Measurements from ENCODE around the gene HS1BP3.

The HS1BP3 gene

GRCh38 chr2:20642055-20642971, 8.6 kb downstream of the HS1BP3 start:
- no peak overlapping the region for H3K4me3 ChIP-seq (ENCODE audit: low read depth, low read length)
- TF ChIP-seq MAX (IDR thresholded peaks at IDR 0.05; ENCODE audit: low read depth, low read length) (no peak), CTCF (IDR thresholded peaks at IDR 0.05; ENCODE audit: low read depth, low read length) (peak; percentile 93)
- DNase-seq (ENCODE audit: low read depth) = peak; percentile 78

GRCh38 chr2:20641123-20641985, 9.5 kb downstream of the HS1BP3 start:
- DNase-seq (ENCODE audit: low read depth) = no peak
- no peak overlapping the region for H3K4me3 ChIP-seq (ENCODE audit: low read depth, low read length)
- TF ChIP-seq MAX (IDR thresholded peaks at IDR 0.05; ENCODE audit: low read depth, low read length) (no peak), CTCF (IDR thresholded peaks at IDR 0.05; ENCODE audit: low read depth, low read length) (no peak), MYC (IDR thresholded peaks at IDR 0.05; ENCODE audit: low read depth, low read length) (no peak), POLR2A (IDR thresholded peaks at IDR 0.05; ENCODE audit: extremely low read depth, insufficient read length) (no peak)

GRCh38 chr2:20640411-20641122, 10.3 kb downstream of the HS1BP3 start:
- DNase-seq (ENCODE audit: low read depth) = no peak
- TF ChIP-seq MYC (IDR thresholded peaks at IDR 0.05; ENCODE audit: low read depth, low read length) (no peak), POLR2A (IDR thresholded peaks at IDR 0.05; ENCODE audit: extremely low read depth, insufficient read length) (no peak), CTCF (IDR thresholded peaks at IDR 0.05; ENCODE audit: low read depth, low read length) (no peak), MAX (IDR thresholded peaks at IDR 0.05; ENCODE audit: low read depth, low read length) (no peak)
- H3K4me3 ChIP-seq (ENCODE audit: low read depth, low read length) = no peak overlapping the region

GRCh38 chr2:20638646-20639430, 12.1 kb downstream of the HS1BP3 start:
- TF ChIP-seq MAX (IDR thresholded peaks at IDR 0.05; ENCODE audit: low read depth, low read length) (no peak), POLR2A (IDR thresholded peaks at IDR 0.05; ENCODE audit: extremely low read depth, insufficient read length) (no peak), MYC (IDR thresholded peaks at IDR 0.05; ENCODE audit: low read depth, low read length) (no peak), CTCF (IDR thresholded peaks at IDR 0.05; ENCODE audit: low read depth, low read length) (no peak)
- no peak for DNase-seq (ENCODE audit: low read depth)
- H3K4me3 ChIP-seq (ENCODE audit: low read depth, low read length) = no peak overlapping the region

- H3K4me3 ChIP-seq (ENCODE audit: low read depth, low read length) = no peak overlapping the region
- DNase-seq (ENCODE audit: low read depth) = no peak
- TF ChIP-seq MYC (IDR thresholded peaks at IDR 0.05; ENCODE audit: low read depth, low read length) (no peak), CTCF (IDR thresholded peaks at IDR 0.05; ENCODE audit: low read depth, low read length) (no peak), POLR2A (IDR thresholded peaks at IDR 0.05; ENCODE audit: extremely low read depth, insufficient read length) (no peak), MAX (IDR thresholded peaks at IDR 0.05; ENCODE audit: low read depth, low read length) (no peak)
Observed at GRCh38 chr2:20638014-20638413, 12.9 kb downstream of the HS1BP3 start.

Measured in NB4 (cell line).